Psoas muscle (tissue), 8 donors: ENCODE data around the gene SYNPR. TPM values are rescaled to one million over a fixed set of nuclear protein-coding genes. Genes with fewer than 3 reads are reported as not detected.

Experiments
- ATAC-seq, 4 donors: fragments of 200-7000 bp; cut with Tn5 transposase; one replicate each; pipeline ENCODE4 v1.9.1; 2020; ENCODE audit warnings: moderate library complexity in 3 of 4, mild to moderate bottlenecking in 2 of 4
- DNase-seq, 2 donors: peaks; one replicate each; pipeline ENCODE4 v3.0.0-alpha.2; 2020
- H3K27ac ChIP-seq: fragments of 200-600 bp; one replicate; pipeline ENCODE4 v1.8.0; 2022
- H3K27me3 ChIP-seq, 3 donors: fragments of 200-600 bp in 1 of 3; one replicate each; pipeline versions ENCODE4 v1.6.1 to v1.8.0; 2013 to 2022; ENCODE audit warnings: low read length in 2 of 3, mild to moderate bottlenecking in 2 of 3, moderate library complexity in 1 of 3; ENCODE audit not compliant: insufficient read depth in 3 of 3
- H3K36me3 ChIP-seq, 2 donors: fragments of 200-600 bp in 1 of 2; one replicate each; pipeline versions ENCODE4 v1.6.1 to v1.8.0; 2013 to 2022; ENCODE audit warnings: low read depth in 1 of 2, mild to moderate bottlenecking in 1 of 2, moderate library complexity in 1 of 2; ENCODE audit not compliant: insufficient read depth in 1 of 2
- H3K4me1 ChIP-seq: fragments of 200-600 bp; one replicate; pipeline ENCODE4 v1.8.0; 2022
- H3K4me3 ChIP-seq: fragments of 200-600 bp; one replicate; pipeline ENCODE4 v1.8.0; 2022; ENCODE audit warnings: mild to moderate bottlenecking
- H3K9me3 ChIP-seq: fragments of 200-600 bp; one replicate; pipeline ENCODE4 v1.8.0; 2022
- WGBS, 3 donors: extraction: QIAGEN DNeasy Blood & Tissue Kit; methylation state at CpG; one replicate each; pipeline versions ENCODE4 v1.1.6 to v1.1.7; 2013; 5-methylcytosine and 5-hydroxymethylcytosine counted together
- intact Hi-C, 2 donors: fragments of 100-400 bp; cut with DNase I; formaldehyde crosslinking; loops; one replicate each; pipeline versions ENCODE4 v1.11.0 to v1.14.2; 2022
- polyA plus RNA-seq, 3 donors: library from polyadenylated mRNA; stranded (reverse); fragments of 200-250 nt; gene quantifications; one replicate each; pipeline ENCODE4 v1.2.3, GENCODE V29; 2013
- total RNA-seq, 4 donors: library from RNA; stranded (reverse); fragmentation: NEBNext Ultra II Directional in 2 of 4; extraction: Animal tissue kit (Norgen Biotek cat#: 25700) in 2 of 4; gene quantifications; one replicate each; pipeline versions ENCODE4 v1.2.1 to v1.2.4, GENCODE V29; 2021 to 2023
- TF ChIP-seq, protein P1 (sequence below): fragments of 200-600 bp; IDR thresholded peaks from one replicate; pipeline ENCODE4 v1.8.0; 2022; ENCODE audit warnings: antibody characterized with exemption
- donor health status: healthy with polysubstance abuse.
- donor health status: DM: no; HTN: no; CAD: no; lungs with moderate emphysema.
- donor health status: Bipolar disorder and iron deficiency.
- donor health status: healthy.
- donor health status: DM: yes; HTN: yes; CAD: no.
- donor health status: DM: no; HTN: no; CAD: no.
- donor health status: DM: no; HTN: no; CAD: no.
- donor health status: DM: yes; HTN: yes; CAD: no.

SYNPR gene
- total and polyA plus RNA-seq, 7 donors, result 0.03 TPM; not detected in 6

DNA sequence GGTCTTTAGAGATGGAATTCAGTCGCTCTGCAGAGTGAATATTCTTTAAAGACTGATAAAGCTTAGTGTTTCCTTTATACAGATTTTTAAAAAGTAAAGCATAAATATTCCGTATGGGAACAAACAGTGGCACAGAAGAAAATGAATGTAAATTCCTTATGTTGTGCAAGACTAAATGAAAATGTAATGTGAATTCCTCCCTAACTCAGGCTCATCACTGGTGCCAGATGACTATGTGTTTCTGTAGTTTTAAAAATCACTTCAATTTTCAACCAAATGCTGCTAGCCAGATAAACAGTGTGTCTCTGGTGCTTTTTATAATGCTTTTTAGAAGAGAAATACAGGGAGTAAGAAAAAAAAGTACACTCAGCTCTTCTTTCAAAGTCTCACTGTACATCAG is 219.5 kb downstream of the SYNPR start:
- no peak for DNase-seq
- H3K27ac ChIP-seq, result no peak overlapping the region
- TF ChIP-seq, protein P1, sequence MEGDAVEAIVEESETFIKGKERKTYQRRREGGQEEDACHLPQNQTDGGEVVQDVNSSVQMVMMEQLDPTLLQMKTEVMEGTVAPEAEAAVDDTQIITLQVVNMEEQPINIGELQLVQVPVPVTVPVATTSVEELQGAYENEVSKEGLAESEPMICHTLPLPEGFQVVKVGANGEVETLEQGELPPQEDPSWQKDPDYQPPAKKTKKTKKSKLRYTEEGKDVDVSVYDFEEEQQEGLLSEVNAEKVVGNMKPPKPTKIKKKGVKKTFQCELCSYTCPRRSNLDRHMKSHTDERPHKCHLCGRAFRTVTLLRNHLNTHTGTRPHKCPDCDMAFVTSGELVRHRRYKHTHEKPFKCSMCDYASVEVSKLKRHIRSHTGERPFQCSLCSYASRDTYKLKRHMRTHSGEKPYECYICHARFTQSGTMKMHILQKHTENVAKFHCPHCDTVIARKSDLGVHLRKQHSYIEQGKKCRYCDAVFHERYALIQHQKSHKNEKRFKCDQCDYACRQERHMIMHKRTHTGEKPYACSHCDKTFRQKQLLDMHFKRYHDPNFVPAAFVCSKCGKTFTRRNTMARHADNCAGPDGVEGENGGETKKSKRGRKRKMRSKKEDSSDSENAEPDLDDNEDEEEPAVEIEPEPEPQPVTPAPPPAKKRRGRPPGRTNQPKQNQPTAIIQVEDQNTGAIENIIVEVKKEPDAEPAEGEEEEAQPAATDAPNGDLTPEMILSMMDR, result no peak
- 76 to 80% (median 78%) methylated on average over 2 of the region's 2 CpGs for WGBS, 3 donors
- no peaks in the 10 kb centered on the region for H3K9me3 ChIP-seq
- H3K27me3 ChIP-seq, result peaks cover 0 to 3% (median 0%) of the 10 kb centered on the region in 3 donors
- intact Hi-C loops, result no loop called here
- H3K4me1 ChIP-seq, result no peaks in the 10 kb centered on the region
- ATAC-seq, result no peak
- H3K4me3 ChIP-seq, result no peak overlapping the region
- H3K36me3 ChIP-seq, result no peaks in the 10 kb centered on the region

DNA sequence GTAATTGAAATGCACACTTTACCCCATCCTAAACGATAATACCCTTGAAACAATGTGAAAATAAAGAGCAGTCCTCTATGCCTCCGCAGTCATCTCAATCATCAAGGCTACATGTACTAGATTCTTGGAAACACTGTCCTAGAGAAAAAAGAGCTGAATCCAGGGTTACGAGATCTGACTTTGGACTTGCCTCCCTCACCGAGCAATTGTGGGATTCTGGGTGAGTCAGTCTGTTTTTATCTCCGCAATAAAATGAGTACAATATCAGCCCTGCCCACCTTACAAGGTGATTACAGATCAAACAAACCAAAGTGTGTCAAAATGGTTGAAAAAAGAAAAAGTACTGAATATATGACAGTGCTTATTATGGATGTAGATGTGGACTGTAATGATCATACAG is 222.1 kb downstream of the SYNPR start:
- ATAC-seq (no peak), DNase-seq (no peak)
- Histone ChIP-seq H3K9me3 (no peaks in the 10 kb centered on the region), H3K27me3 (peaks cover 0 to 3% (median 0%) of the 10 kb centered on the region in 3 donors), H3K4me1 (no peaks in the 10 kb centered on the region), H3K36me3 (no peaks in the 10 kb centered on the region), H3K27ac (no peak overlapping the region), H3K4me3 (no peak overlapping the region)
- intact Hi-C loops, result no loop called here
- TF ChIP-seq, protein P1, result no peak
- WGBS, 3 donors, result 79 to 84% (median 83%) methylated on average over 5 of the region's 5 CpGs

DNA sequence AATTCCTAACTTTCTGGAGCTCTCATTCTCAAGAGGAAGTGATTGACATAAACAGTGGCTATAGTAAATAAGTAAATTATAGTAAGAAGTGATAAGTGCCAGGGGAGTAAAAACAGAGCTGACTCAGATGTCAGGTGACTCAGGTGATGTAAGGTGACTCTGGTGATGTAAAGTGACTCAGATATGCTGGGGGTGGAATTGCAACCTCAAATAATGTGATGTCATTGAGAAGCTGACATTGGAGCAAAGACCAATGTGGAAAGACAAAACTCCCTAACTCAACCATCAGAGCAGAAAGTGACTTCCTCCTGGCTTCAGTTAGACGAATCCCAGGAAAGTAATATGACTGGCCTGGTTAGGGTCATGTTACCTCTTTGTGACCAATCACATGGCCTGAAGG is 230.2 kb downstream of the SYNPR start:
- H3K9me3 ChIP-seq, result no peaks in the 10 kb centered on the region
- WGBS, 3 donors, result 28 to 41% (median 41%) methylated on average over 1 of the region's 1 CpG
- H3K27me3 ChIP-seq, result no peaks in the 10 kb centered on the region
- no peak overlapping the region for H3K27ac ChIP-seq
- H3K36me3 ChIP-seq, result no peaks in the 10 kb centered on the region
- intact Hi-C loops, result no loop called here
- no peak for ATAC-seq
- DNase-seq, result no peak
- TF ChIP-seq, protein P1, result no peak
- no peak overlapping the region for H3K4me3 ChIP-seq
- H3K4me1 ChIP-seq, result no peaks in the 10 kb centered on the region

DNA sequence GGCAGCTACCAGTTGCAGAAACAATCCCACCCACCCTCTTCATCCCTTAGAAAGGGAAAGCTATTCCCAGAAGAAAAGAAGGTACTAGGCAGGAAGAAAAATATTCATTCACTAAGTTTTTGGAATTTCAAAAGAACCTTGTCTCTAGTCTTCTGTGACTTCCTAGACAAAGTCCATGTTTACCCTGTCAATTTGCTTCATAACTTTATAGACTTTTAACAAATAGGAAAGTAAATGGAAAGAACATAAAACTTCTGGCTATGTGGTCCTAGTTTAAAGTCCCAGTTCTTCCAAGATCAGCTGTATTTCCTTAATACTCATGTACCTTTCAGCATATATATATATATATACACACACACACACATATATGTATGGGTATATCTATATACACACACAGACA is 230.7 kb downstream of the SYNPR start:
- H3K27me3 ChIP-seq, result no peaks in the 10 kb centered on the region
- H3K27ac ChIP-seq, result no peak overlapping the region
- DNase-seq (no peak), ATAC-seq (no peak)
- TF ChIP-seq, protein P1, result no peak
- H3K9me3 ChIP-seq, result no peaks in the 10 kb centered on the region
- intact Hi-C loops, result no loop called here
- H3K36me3 ChIP-seq, result no peaks in the 10 kb centered on the region
- H3K4me1 ChIP-seq, result no peaks in the 10 kb centered on the region
- H3K4me3 ChIP-seq, result no peak overlapping the region

DNA sequence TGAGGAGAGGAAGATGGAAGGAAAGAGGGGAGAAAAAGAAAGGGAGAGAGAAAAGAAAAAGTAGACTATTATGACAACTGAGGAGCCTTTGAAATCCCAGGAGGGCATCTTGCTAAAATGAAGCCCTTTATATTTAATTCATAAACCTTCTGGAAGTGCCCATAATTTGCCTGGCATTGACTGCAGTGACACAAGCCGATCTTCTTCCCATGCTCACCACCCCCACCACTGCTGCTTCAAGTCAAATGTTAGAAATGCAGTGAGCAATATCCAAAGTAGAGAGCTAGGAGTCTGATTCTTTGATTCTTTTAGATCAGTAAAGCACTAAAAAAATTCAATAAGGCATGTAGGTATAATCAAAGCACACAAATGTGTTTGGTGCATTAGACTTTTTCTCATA is 235.7 kb downstream of the SYNPR start:
- H3K4me3 ChIP-seq, result no peak overlapping the region
- no peaks in the 10 kb centered on the region for H3K4me1 ChIP-seq
- TF ChIP-seq, protein P1, result no peak
- DNase-seq, result no peak
- no peak for ATAC-seq
- no peak overlapping the region for H3K27ac ChIP-seq
- H3K36me3 ChIP-seq, result no peaks in the 10 kb centered on the region
- 73 to 95% (median 86%) methylated on average over 1 of the region's 1 CpG for WGBS, 3 donors
- no peaks in the 10 kb centered on the region for H3K9me3 ChIP-seq
- intact Hi-C loops, result no loop called here
- no peaks in the 10 kb centered on the region for H3K27me3 ChIP-seq
